Hypothalamus (tissue), 51 donors: ENCODE results near the gene PEA15.

Source experiments
- DNase-seq, 51 donors: peaks; one replicate each; lab custom pipeline; 2025; lab: John Stamatoyannopoulos, UW

The PEA15 gene

GRCh38 chr1:160205242-160206035 is at the start of gene PEA15:
Gene PEA15, plus strand, starts transcription at chr1:160205384. Its CDS starts 6,161 bp downstream, at chr1:160211545.
- DNase-seq, result peak in 47 of 51 donors; percentile 41 to 89 (median 69)

- DNase-seq, result no peak
Observed at GRCh38 chr1:160156361-160156760, 48.8 kb upstream of the PEA15 start.

- DNase-seq, result no peak
Observed at GRCh38 chr1:160157174-160157573, 48.0 kb upstream of the PEA15 start.

GRCh38 chr1:160158031-160158430 is 47.2 kb upstream of the PEA15 start:
- DNase-seq, result no peak

- DNase-seq, result no peak
Observed at GRCh38 chr1:160158534-160158933, 46.6 kb upstream of the PEA15 start.

- no peak for DNase-seq
Observed at GRCh38 chr1:160159846-160160245, 45.3 kb upstream of the PEA15 start.

- DNase-seq, result peak in 23 of 51 donors; percentile 2 to 43 (median 24)
Observed at GRCh38 chr1:160161965-160162705, 43.0 kb upstream of the PEA15 start.

- DNase-seq, result no peak
Observed at GRCh38 chr1:160162931-160163330, 42.3 kb upstream of the PEA15 start.

- DNase-seq, result no peak
Observed at GRCh38 chr1:160163615-160164014, 41.6 kb upstream of the PEA15 start.

GRCh38 chr1:160164121-160164520 is 41.1 kb upstream of the PEA15 start:
- DNase-seq, result no peak

GRCh38 chr1:160166166-160166868 is 38.9 kb upstream of the PEA15 start:
- DNase-seq, result peak in 1 of 51 donors; percentile 40

- no peak for DNase-seq
Observed at GRCh38 chr1:160167056-160167455, 38.1 kb upstream of the PEA15 start.

GRCh38 chr1:160167580-160167979 is 37.6 kb upstream of the PEA15 start:
- DNase-seq, result no peak

- DNase-seq, result no peak
Observed at GRCh38 chr1:160168016-160168415, 37.2 kb upstream of the PEA15 start.

GRCh38 chr1:160168609-160169369 is 36.4 kb upstream of the PEA15 start:
- peak in 1 of 51 donors; percentile 4 for DNase-seq

- peak in 1 of 51 donors; percentile 19 for DNase-seq
Observed at GRCh38 chr1:160169553-160170399, 35.4 kb upstream of the PEA15 start.

- DNase-seq, result no peak
Observed at GRCh38 chr1:160171354-160171753, 33.8 kb upstream of the PEA15 start.

GRCh38 chr1:160171980-160172379 is 33.2 kb upstream of the PEA15 start:
- DNase-seq, result no peak

GRCh38 chr1:160177231-160177630 is 28.0 kb upstream of the PEA15 start:
- no peak for DNase-seq

- no peak for DNase-seq
Observed at GRCh38 chr1:160177667-160178066, 27.5 kb upstream of the PEA15 start.
